Prostate gland (tissue), 2 donors: ENCODE measurements around the gene SDC3.

Experiments
- CTCF ChIP-seq, 4 experiments: fragments of 200-600 bp in 2 of 4; fragments of 450-650 bp in 2 of 4; sonication (generic) in 2 of 4; IDR thresholded peaks; 1 replicate in 3 of 4; 2 replicates in 1 of 4; pipeline ENCODE4 v1.5.1; 2016 to 2019; ENCODE audit warnings: antibody characterized with exemption in 4 of 4, mild to moderate bottlenecking in 2 of 4, moderate library complexity in 2 of 4
- POLR2A ChIP-seq: fragments of 450-650 bp; IDR thresholded peaks from one replicate; pipeline ENCODE4 v1.6.1; 2016; ENCODE audit warnings: antibody characterized with exemption, mild to moderate bottlenecking
- POLR2AphosphoS5 ChIP-seq: sonication (generic); formaldehyde crosslinking; IDR thresholded peaks from one replicate; pipeline ENCODE4 v1.6.1; 2017; ENCODE audit warnings: antibody characterized with exemption

GRCh38 chr1:30878016-30878415 lies 30.5 kb downstream of the SDC3 start:
- TF ChIP-seq POLR2A (no peak), CTCF (IDR thresholded peaks at IDR 0.05) (no peak), POLR2AphosphoS5 (no peak)
